H9 (cell line): ENCODE data around the gene UBE2J1. TPM values are rescaled to one million over a fixed set of nuclear protein-coding genes. Genes with fewer than 3 reads are reported as not detected.

Source experiments
- DNase-seq: peaks from one replicate; pipeline ENCODE4 v3.0.0-alpha.2; 2017
- H2AFZ ChIP-seq: one replicate; pipeline ENCODE4 v1.6.1; 2013; ENCODE audit warnings: mild to moderate bottlenecking, low read length, control low read depth, moderate library complexity
- H2AK5ac ChIP-seq: 2 replicates; pipeline ENCODE4 v1.6.1; 2013; ENCODE audit warnings: low read length, control low read depth, mixed read lengths; ENCODE audit not compliant: insufficient read length
- H2BK120ac ChIP-seq: one replicate; pipeline ENCODE4 v1.6.1; 2013; ENCODE audit warnings: low read depth, mild to moderate bottlenecking, low read length, control low read depth, inconsistent platforms; ENCODE audit not compliant: poor library complexity, severe bottlenecking
- H2BK12ac ChIP-seq: 2 replicates; pipeline ENCODE4 v1.6.1; 2013; ENCODE audit warnings: low read length, control low read depth, mixed read lengths, low read depth; ENCODE audit not compliant: insufficient read length
- H2BK15ac ChIP-seq: 2 replicates; pipeline ENCODE4 v1.6.1; 2013; ENCODE audit warnings: low read depth, low read length, control low read depth
- H2BK20ac ChIP-seq: one replicate; pipeline ENCODE4 v1.6.1; 2013; ENCODE audit warnings: low read depth, mild to moderate bottlenecking, low read length, control low read depth, inconsistent platforms; ENCODE audit not compliant: poor library complexity, severe bottlenecking
- H2BK5ac ChIP-seq: 2 replicates; pipeline ENCODE4 v1.6.1; 2013; ENCODE audit warnings: low read length, control low read depth, mixed read lengths; ENCODE audit not compliant: insufficient read length
- H3K14ac ChIP-seq: 2 replicates; pipeline ENCODE4 v1.6.1; 2013; ENCODE audit warnings: low read length, control low read depth; ENCODE audit not compliant: insufficient read depth
- H3K18ac ChIP-seq: 2 replicates; pipeline ENCODE4 v1.6.1; 2013; ENCODE audit warnings: low read depth, mild to moderate bottlenecking, mixed read lengths, low read length, control low read depth; ENCODE audit not compliant: insufficient read length
- H3K23ac ChIP-seq: 2 replicates; pipeline ENCODE4 v1.6.1; 2013; ENCODE audit warnings: low read length, control low read depth, mixed read lengths, low read depth; ENCODE audit not compliant: insufficient read length
- H3K23me2 ChIP-seq: 2 replicates; pipeline ENCODE4 v1.6.1; 2013; ENCODE audit warnings: low read depth, mild to moderate bottlenecking, mixed read lengths, low read length, control low read depth; ENCODE audit not compliant: insufficient read length, poor library complexity, severe bottlenecking
- H3K27ac ChIP-seq: 2 replicates; pipeline ENCODE4 v1.5.1; 2013; ENCODE audit warnings: low read length, control low read depth, mixed read lengths, low read depth; ENCODE audit not compliant: insufficient read length
- H3K27me3 ChIP-seq: 2 replicates; pipeline ENCODE4 v1.6.1; 2013; ENCODE audit warnings: low read length, control low read depth, inconsistent platforms; ENCODE audit not compliant: insufficient read depth
- H3K4ac ChIP-seq: 2 replicates; pipeline ENCODE4 v1.6.1; 2013; ENCODE audit warnings: low read depth, mild to moderate bottlenecking, control low read depth, inconsistent platforms, low read length, moderate library complexity
- H3K4me1 ChIP-seq: 2 replicates; pipeline ENCODE4 v1.6.1; 2013; ENCODE audit warnings: low read length, control low read depth, inconsistent platforms; ENCODE audit not compliant: insufficient read depth
- H3K4me2 ChIP-seq: 2 replicates; pipeline ENCODE4 v1.6.1; 2013; ENCODE audit warnings: low read length, control low read depth, mixed read lengths; ENCODE audit not compliant: insufficient read length, insufficient read depth
- H3K56ac ChIP-seq: 2 replicates; pipeline ENCODE4 v1.6.1; 2013; ENCODE audit warnings: low read depth, mild to moderate bottlenecking, mixed read lengths, low read length, control low read depth; ENCODE audit not compliant: insufficient read length
- H3K79me1 ChIP-seq: 2 replicates; pipeline ENCODE4 v1.6.1; 2013; ENCODE audit warnings: low read depth, mild to moderate bottlenecking, moderate library complexity, low read length, control low read depth, inconsistent platforms; ENCODE audit not compliant: insufficient read depth, poor library complexity, severe bottlenecking
- H3K79me2 ChIP-seq: 2 replicates; pipeline ENCODE4 v1.6.1; 2013; ENCODE audit warnings: low read length, control low read depth, inconsistent platforms; ENCODE audit not compliant: insufficient read depth
- H3K9ac ChIP-seq: 2 replicates; pipeline ENCODE4 v1.6.1; 2013; ENCODE audit warnings: low read length, control low read depth, mixed read lengths; ENCODE audit not compliant: insufficient read length; ENCODE audit errors: extremely low read depth
- H3K9me3 ChIP-seq: one replicate; pipeline ENCODE4 v1.6.1; 2013; ENCODE audit warnings: low read depth, low read length, inconsistent platforms; ENCODE audit not compliant: control insufficient read depth
- H3T11ph ChIP-seq: one replicate; pipeline ENCODE4 v1.6.1; 2013; ENCODE audit warnings: mild to moderate bottlenecking, low read length, control low read depth, inconsistent platforms
- H4K20me1 ChIP-seq: one replicate; pipeline ENCODE4 v1.6.1; 2013; ENCODE audit not compliant: control insufficient read depth, insufficient read length, insufficient read depth
- H4K5ac ChIP-seq: 2 replicates; pipeline ENCODE4 v1.6.1; 2013; ENCODE audit warnings: low read depth, mild to moderate bottlenecking, mixed read lengths, low read length, control low read depth; ENCODE audit not compliant: insufficient read length
- H4K8ac ChIP-seq: replicated peaks from 2 replicates; pipeline ENCODE4 v1.6.1; 2013; ENCODE audit warnings: low read length, control low read depth, mixed read lengths, low read depth; ENCODE audit not compliant: insufficient read length
- H4K91ac ChIP-seq: 2 replicates; pipeline ENCODE4 v1.6.1; 2013; ENCODE audit warnings: low read depth, mild to moderate bottlenecking, moderate library complexity, mixed read lengths, low read length, control low read depth; ENCODE audit not compliant: insufficient read length
- H3K27ac Mint-ChIP-seq, 3 experiments: 2 replicates in 2 of 3; 3 replicates in 1 of 3; pipeline ENCODE4 v1.8.0; 2020 to 2021; ENCODE audit warnings: mixed read lengths in 3 of 3, mild to moderate bottlenecking in 1 of 3, moderate library complexity in 1 of 3
- H3K27me3 Mint-ChIP-seq: 2 replicates; pipeline ENCODE4 v1.8.0; 2021; ENCODE audit warnings: low read depth, mild to moderate bottlenecking, moderate library complexity, mixed read lengths
- H3K36me3 Mint-ChIP-seq, 3 experiments: 2 replicates in 2 of 3; 3 replicates in 1 of 3; pipeline ENCODE4 v1.8.0; 2020 to 2021; ENCODE audit warnings: low read depth in 3 of 3, mixed read lengths in 3 of 3; ENCODE audit not compliant: insufficient read depth in 1 of 3
- H3K4me1 Mint-ChIP-seq, 2 experiments: 2 replicates each; pipeline ENCODE4 v1.8.0; 2020; ENCODE audit warnings: mixed read lengths in 2 of 2
- H3K4me3 Mint-ChIP-seq, 2 experiments: 2 replicates in 1 of 2; 3 replicates in 1 of 2; pipeline ENCODE4 v1.8.0; 2020 to 2021; ENCODE audit warnings: mild to moderate bottlenecking in 2 of 2, mixed read lengths in 2 of 2, moderate library complexity in 1 of 2
- H3K9me3 Mint-ChIP-seq, 2 experiments: 2 replicates in 1 of 2; 3 replicates in 1 of 2; pipeline ENCODE4 v1.8.0; 2020; ENCODE audit warnings: mild to moderate bottlenecking in 2 of 2, mixed read lengths in 2 of 2, moderate library complexity in 1 of 2
- WGBS: extraction: QIAGEN DNeasy Blood & Tissue Kit; methylation state at CpG from one replicate; pipeline ENCODE4 v1.1.7; 2013; ENCODE audit warnings: missing lambda C conversion rate, low lambda C conversion rate, mixed read lengths; ENCODE audit not compliant: insufficient read length; ENCODE audit errors: extremely low coverage; 5-methylcytosine and 5-hydroxymethylcytosine counted together
- total RNA-seq: library from RNA; stranded (reverse); gene quantifications from 2 replicates; pipeline ENCODE4 v1.2.1, GENCODE V29; 2021
- TF ChIP-seq, protein P1 (sequence below): fragments of 200-600 bp; sonication (generic); conservative IDR thresholded peaks from 3 replicates; pipeline ENCODE4 v1.8.0; 2021; ENCODE audit warnings: antibody characterized with exemption, mild to moderate bottlenecking

UBE2J1 gene
- total RNA-seq, 1 experiment from 2014 or later = 13.1 TPM

- Histone ChIP-seq H2BK5ac (no peak overlapping the region), H3K18ac (no peak overlapping the region), H2BK12ac (no peak overlapping the region), H3K4me1 (no peaks in the 10 kb centered on the region), H3K56ac (no peak overlapping the region), H2BK120ac (no peak overlapping the region), H3T11ph (no peak overlapping the region), H3K27me3 (no peaks in the 10 kb centered on the region), H2AK5ac (no peak overlapping the region), H3K9me3 (no peaks in the 10 kb centered on the region), H3K23ac (no peak overlapping the region), H3K79me1 (no peaks in the 10 kb centered on the region), H3K9ac (no peak overlapping the region), H4K5ac (no peak overlapping the region), H3K23me2 (no peaks in the 10 kb centered on the region), H2BK20ac (no peak overlapping the region), H3K4me2 (no peak overlapping the region), H4K20me1 (no peaks in the 10 kb centered on the region), H3K14ac (no peak overlapping the region), H4K8ac (no peak overlapping the region), H3K27ac (no peak overlapping the region), H2AFZ (no peak overlapping the region), H3K79me2 (no peaks in the 10 kb centered on the region), H3K4ac (no peak overlapping the region), H2BK15ac (no peak overlapping the region), H4K91ac (no peak overlapping the region)
- Mint-ChIP-seq H3K27me3 (no peaks in the 10 kb centered on the region), H3K27ac (no peak overlapping the region), H3K9me3 (no peaks in the 10 kb centered on the region), H3K4me1 (peaks cover 0 to 3% of the 10 kb centered on the region in 2 experiments; a peak in 2 of 4 replicates), H3K4me3 (no peak overlapping the region), H3K36me3 (peaks cover 0 to 7% (median 4%) of the 10 kb centered on the region in 3 experiments; a peak in 6 of 7 replicates)
- DNase-seq = no peak
- WGBS = no CpG with 5 or more reads among the region's 1 CpG
- TF ChIP-seq, protein P1, sequence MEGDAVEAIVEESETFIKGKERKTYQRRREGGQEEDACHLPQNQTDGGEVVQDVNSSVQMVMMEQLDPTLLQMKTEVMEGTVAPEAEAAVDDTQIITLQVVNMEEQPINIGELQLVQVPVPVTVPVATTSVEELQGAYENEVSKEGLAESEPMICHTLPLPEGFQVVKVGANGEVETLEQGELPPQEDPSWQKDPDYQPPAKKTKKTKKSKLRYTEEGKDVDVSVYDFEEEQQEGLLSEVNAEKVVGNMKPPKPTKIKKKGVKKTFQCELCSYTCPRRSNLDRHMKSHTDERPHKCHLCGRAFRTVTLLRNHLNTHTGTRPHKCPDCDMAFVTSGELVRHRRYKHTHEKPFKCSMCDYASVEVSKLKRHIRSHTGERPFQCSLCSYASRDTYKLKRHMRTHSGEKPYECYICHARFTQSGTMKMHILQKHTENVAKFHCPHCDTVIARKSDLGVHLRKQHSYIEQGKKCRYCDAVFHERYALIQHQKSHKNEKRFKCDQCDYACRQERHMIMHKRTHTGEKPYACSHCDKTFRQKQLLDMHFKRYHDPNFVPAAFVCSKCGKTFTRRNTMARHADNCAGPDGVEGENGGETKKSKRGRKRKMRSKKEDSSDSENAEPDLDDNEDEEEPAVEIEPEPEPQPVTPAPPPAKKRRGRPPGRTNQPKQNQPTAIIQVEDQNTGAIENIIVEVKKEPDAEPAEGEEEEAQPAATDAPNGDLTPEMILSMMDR = no peak
Observed at GRCh38 chr6:89328976-89329375, 23.5 kb downstream of the UBE2J1 start.
